CD4-positive, CD25-positive, alpha-beta regulatory T cell (primary cell): ENCODE data around the gene LIMS1. TPM values are rescaled to one million over a fixed set of nuclear protein-coding genes. Genes with fewer than 3 reads are reported as not detected.
A peak's percentile ranks its signal among the peaks of the same experiment; 100 is the strongest.
"Not testable (repeated sequence)": the region's sequence is repeated elsewhere in the genome, so short reads cannot be mapped to it uniquely, and the experiment has no call there.

Source experiments
- ATAC-seq, 2 donors: fragments of 150-1000 bp; cut with Tn5 transposase; one replicate each; pipeline ENCODE4 v1.10.0; 2021; ENCODE audit warnings: low read depth in 2 of 2, moderate number of reproducible peaks in 2 of 2, moderate library complexity in 1 of 2
- DNase-seq, 3 donors: peaks; one replicate each; pipeline versions ENCODE4 v3.0.0 to v3.0.0-alpha.2; 2012 to 2022; ENCODE audit warnings: mixed read lengths in 1 of 3
- H3K27ac ChIP-seq: one replicate; pipeline ENCODE4 v1.7.0; 2013; ENCODE audit warnings: mild to moderate bottlenecking, low read length; ENCODE audit not compliant: insufficient read depth, poor library complexity, severe bottlenecking
- H3K27me3 ChIP-seq: one replicate; pipeline ENCODE4 v1.7.0; 2013; ENCODE audit warnings: low read length; ENCODE audit not compliant: control insufficient read depth, insufficient read depth
- H3K36me3 ChIP-seq: one replicate; pipeline ENCODE4 v1.7.0; 2013; ENCODE audit warnings: mild to moderate bottlenecking, low read length, moderate library complexity; ENCODE audit not compliant: control insufficient read depth, insufficient read depth
- H3K4me1 ChIP-seq: 2 replicates; pipeline ENCODE4 v1.7.0; 2013; ENCODE audit warnings: mild to moderate bottlenecking, low read length; ENCODE audit not compliant: insufficient read depth, control insufficient read depth, poor library complexity, severe bottlenecking
- H3K4me3 ChIP-seq: one replicate; pipeline ENCODE4 v1.7.0; 2013; ENCODE audit warnings: low read depth, mild to moderate bottlenecking, low read length, moderate library complexity
- H3K9me3 ChIP-seq, 2 experiments: 1 replicate in 1 of 2; 2 replicates in 1 of 2; pipeline ENCODE4 v1.7.0; 2013; ENCODE audit warnings: low read length in 2 of 2, mild to moderate bottlenecking in 1 of 2, moderate library complexity in 1 of 2; ENCODE audit not compliant: control insufficient read depth in 2 of 2
- H3K27ac Mint-ChIP-seq, 3 donors: one replicate each; pipeline ENCODE4 v1.8.0; 2020 to 2022; ENCODE audit warnings: mild to moderate bottlenecking in 3 of 3, mixed read lengths in 3 of 3, moderate library complexity in 2 of 3
- H3K27me3 Mint-ChIP-seq: one replicate; pipeline ENCODE4 v1.8.0; 2022; ENCODE audit warnings: mild to moderate bottlenecking, mixed read lengths
- H3K36me3 Mint-ChIP-seq: one replicate; pipeline ENCODE4 v1.8.0; 2020; ENCODE audit warnings: mixed read lengths
- H3K4me1 Mint-ChIP-seq, 4 donors: one replicate each; pipeline ENCODE4 v1.8.0; 2020 to 2022; ENCODE audit warnings: mixed read lengths in 4 of 4, mild to moderate bottlenecking in 1 of 4
- H3K4me3 Mint-ChIP-seq, 4 donors: one replicate each; pipeline ENCODE4 v1.8.0; 2020 to 2022; ENCODE audit warnings: mild to moderate bottlenecking in 4 of 4, mixed read lengths in 4 of 4, moderate library complexity in 3 of 4
- H3K9me3 Mint-ChIP-seq, 7 donors: one replicate each; pipeline ENCODE4 v1.8.0; 2020 to 2022; ENCODE audit warnings: mixed read lengths in 7 of 7, mild to moderate bottlenecking in 3 of 7, moderate library complexity in 2 of 7
- polyA plus RNA-seq, 4 donors: library from polyadenylated mRNA; unstranded; fragments of 300-500 nt; fragmentation: Illumina TruSeq; gene quantifications; one replicate each; pipeline ENCODE4 v1.2.3, GENCODE V29; 2021
- total RNA-seq: library from RNA; stranded (reverse); gene quantifications from one replicate; pipeline ENCODE4 v1.2.3, GENCODE V29; 2022

LIMS1 gene
- total and polyA plus RNA-seq, 5 donors from 2014 or later = 109 to 235 (median 158) TPM

- DNase-seq, H3K27ac ChIP-seq, H3K36me3 Mint-ChIP-seq, H3K27ac Mint-ChIP-seq, H3K4me1 ChIP-seq, H3K36me3 ChIP-seq, H3K9me3 Mint-ChIP-seq, H3K9me3 ChIP-seq, ATAC-seq, H3K27me3 ChIP-seq, H3K27me3 Mint-ChIP-seq, H3K4me3 ChIP-seq: not testable (repeated sequence)
- H3K4me1 Mint-ChIP-seq = peaks cover 20 to 67% (median 29%) of the 10 kb centered on the region in 4 donors
- peak overlapping the region in 3 of 4 donors; percentile 10 to 36 (median 20) for H3K4me3 Mint-ChIP-seq
These were observed 191.8 kb downstream of the LIMS1 start for GRCh38 chr2:108726048-108726447.

- not testable (repeated sequence) for H3K9me3 ChIP-seq, DNase-seq, H3K4me3 Mint-ChIP-seq, H3K4me3 ChIP-seq, H3K9me3 Mint-ChIP-seq, H3K27ac ChIP-seq, H3K4me1 Mint-ChIP-seq, H3K27me3 ChIP-seq, ATAC-seq, H3K4me1 ChIP-seq, H3K27me3 Mint-ChIP-seq
- peak overlapping the region in 1 of 3 donors; percentile 22 for H3K27ac Mint-ChIP-seq
- peaks cover 22% of the 10 kb centered on the region for H3K36me3 ChIP-seq
- peaks cover 12% of the 10 kb centered on the region for H3K36me3 Mint-ChIP-seq
These were observed 200.4 kb downstream of the LIMS1 start for GRCh38 chr2:108734656-108735055.

Other genes starting within 250 kb of the LIMS1 start
- not detected for gene SULT1C2, start 245.6 kb upstream of the LIMS1 start, total RNA-seq
- gene SULT1C2, start 245.6 kb upstream of the LIMS1 start, polyA plus RNA-seq = not detected
- gene SULT1C4, start 156.5 kb upstream of the LIMS1 start, total RNA-seq = 0.62 TPM
- not detected for gene SULT1C4, start 156.5 kb upstream of the LIMS1 start, polyA plus RNA-seq
- 100 TPM for gene GCC2, start 85.3 kb upstream of the LIMS1 start, total RNA-seq
- gene GCC2, start 85.3 kb upstream of the LIMS1 start, polyA plus RNA-seq = 10 to 100 TPM; 36.7 to 43.7 (median 42.1) TPM
- 155 TPM for gene RANBP2, start 185.0 kb downstream of the LIMS1 start, total RNA-seq
- 10 to 100 TPM; 10.8 to 28.5 (median 12.8) TPM for gene RANBP2, start 185.0 kb downstream of the LIMS1 start, polyA plus RNA-seq